ENCODE measurements around the gene PDZD2.

The PDZD2 gene

DNA sequence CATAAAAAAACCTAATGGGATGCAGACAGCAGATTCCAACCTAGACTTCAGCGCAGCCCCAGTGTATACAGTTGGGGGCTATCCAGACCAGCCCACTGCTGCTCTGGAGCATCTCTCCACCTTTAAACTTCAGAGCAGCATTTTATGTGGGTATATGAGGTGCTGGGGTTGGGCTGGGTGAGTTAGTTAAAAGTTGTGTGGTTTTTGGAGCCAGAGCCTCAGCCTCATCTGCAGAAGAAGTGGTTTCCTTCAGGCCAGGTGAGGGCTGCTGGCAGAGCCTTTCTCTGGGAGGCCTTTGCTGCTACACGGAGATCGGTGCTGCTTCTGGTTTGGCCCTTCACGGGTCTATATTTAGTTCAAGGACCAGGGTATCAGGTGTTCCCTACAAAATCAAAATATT lies 228.3 kb downstream of the PDZD2 start:
- DNase-seq (ENCODE audit: low spot score), result no peak

DNA sequence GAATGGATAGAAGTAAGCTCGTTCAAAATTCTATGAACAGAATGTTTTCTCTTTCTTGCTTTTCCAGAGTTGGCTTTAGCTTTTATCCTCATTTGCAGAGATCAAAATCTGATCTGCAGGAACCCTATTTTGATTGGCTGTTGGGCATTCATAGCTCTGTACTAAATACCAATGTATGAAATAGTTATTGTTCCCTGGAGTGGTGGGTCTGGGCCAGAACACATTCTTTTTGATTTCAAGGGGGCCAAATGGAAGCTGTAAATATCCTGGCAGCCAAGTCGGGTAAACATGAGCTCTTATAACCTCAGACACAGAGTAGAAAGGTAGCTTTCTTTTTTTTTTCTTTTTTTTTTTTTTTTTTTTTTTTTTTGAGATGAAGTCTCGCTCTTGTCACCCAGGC lies 241.5 kb downstream of the PDZD2 start:
- no peak for DNase-seq (ENCODE audit: low spot score)

DNA sequence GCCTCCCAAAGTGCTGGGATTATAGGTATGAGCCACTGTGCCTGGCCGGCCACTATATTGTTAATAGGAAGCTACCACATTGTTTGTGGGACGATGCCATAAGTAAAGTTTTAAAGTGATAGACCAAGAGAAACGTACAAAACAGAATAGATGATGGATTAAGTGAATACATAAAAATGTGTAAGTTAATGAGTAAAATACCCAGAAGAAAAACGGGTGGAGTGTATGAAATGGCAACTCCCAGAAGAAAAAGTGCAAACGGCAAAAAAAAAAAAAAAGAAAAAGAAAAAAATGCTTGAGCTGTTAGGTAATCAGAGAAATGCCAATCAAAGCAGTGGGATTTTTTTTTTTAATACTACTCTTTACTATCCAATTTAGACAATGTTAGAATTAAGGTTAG lies 246.0 kb downstream of the PDZD2 start:
- DNase-seq (ENCODE audit: low spot score), result no peak

DNA sequence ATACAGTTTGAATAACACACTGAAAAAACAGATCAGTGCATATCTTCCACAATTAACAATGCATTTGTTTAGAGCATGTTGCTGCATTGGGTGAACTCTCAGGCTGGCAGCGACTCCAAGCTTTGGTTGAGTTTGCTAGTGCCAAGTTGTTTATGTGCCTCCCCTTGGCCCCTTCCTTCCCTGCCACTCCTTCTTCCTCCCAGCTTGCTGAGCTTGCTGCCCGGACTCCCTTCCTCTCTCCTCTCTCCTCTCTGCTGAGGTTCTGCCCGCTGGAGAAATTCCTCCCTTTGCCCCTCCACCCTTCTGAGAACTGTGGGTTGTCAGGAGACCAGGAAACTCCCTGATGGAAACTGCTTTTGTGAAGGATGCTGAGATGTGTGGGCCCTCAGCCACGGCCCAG lies 247.3 kb downstream of the PDZD2 start:
- no peak for DNase-seq (ENCODE audit: low spot score)

GRCh38 chr5:31887556-31887955 lies 248.6 kb downstream of the PDZD2 start:
- DNase-seq (ENCODE audit: low spot score), result no peak

DNA sequence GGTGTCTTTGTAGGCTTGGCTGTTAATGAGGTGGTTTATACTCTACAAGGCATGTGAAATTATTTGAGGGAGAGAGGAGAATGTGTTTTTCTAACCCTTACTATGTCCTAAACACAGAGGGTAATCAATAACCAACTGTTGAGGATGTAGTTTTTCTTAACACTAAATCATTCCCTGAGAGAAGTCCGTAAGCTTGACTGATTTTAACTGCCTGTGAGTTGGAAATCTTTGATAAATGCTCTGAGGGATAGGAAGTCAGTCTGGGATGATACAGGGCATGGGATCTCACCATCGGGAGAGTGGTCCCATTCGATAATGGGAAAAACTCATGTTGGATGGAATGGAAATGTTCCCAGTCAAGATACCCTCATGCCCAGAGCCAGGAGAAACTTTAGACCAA lies 249.6 kb downstream of the PDZD2 start:
- DNase-seq (ENCODE audit: low spot score), result no peak

- DNase-seq (ENCODE audit: low spot score), result no peak
These were observed 250.2 kb downstream of the PDZD2 start for GRCh38 chr5:31889001-31889561.

- no peak for DNase-seq (ENCODE audit: low spot score)
These were observed 251.1 kb downstream of the PDZD2 start for GRCh38 chr5:31890046-31890445.

GRCh38 chr5:31894141-31894540 lies 255.2 kb downstream of the PDZD2 start:
- no peak for DNase-seq (ENCODE audit: low spot score)

DNA sequence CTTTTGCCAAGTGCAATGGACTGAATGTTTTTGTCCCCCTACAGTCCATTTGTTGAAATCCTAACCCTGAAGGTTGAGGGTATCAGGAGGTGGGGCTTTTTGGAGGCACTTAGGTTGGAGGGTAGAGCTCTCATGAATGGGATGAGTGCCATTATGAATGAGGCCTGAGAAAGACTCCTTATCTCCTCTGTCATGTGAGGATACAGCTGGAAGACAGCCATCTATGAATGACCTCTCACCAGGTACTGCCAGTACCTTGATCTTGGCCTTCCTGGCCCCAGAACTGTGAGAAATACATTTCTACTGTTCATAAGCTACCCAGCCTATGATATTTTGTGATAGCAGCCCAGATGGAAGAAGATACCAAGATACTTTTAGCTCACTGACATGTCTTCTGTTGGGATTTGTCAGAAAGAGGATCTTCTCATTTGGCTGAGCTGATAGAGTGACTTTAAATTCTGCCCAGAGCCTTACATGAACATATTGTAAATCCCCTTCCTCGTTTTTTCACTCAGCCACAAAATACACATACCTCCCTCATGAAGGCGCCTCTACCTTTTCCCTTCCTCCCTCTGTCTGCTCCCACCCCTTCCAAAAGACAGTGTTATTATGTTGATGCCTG lies 256.4 kb downstream of the PDZD2 start:
- DNase-seq (ENCODE audit: low spot score), result no peak

DNA sequence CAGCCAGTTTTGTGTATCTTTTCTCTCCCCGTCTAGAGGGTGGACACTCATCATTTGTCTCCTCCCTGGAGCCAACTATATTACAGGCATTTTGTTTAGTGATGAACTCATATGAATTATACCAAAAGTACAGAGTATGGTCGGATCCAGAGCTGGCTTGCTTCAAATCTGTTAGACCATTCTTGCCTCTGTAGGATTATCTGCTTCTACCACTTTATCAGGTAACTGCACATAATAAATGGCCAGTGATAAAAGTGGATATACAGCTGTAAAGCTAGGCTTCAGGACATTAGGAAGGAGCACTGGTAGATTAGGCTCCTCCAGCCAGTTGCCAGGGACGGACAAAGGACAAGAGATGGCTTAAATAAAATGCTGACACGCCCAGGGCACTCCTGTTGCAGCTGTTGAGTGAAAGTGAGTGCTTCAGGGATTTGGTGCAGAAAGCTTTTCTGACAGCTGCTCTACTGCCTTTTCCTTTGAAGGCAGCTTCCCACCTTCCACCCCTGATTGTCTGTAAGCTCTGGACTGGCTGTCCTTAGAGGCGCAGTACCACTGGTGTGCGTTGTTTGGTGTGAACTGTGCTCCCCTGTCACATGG lies 259.2 kb downstream of the PDZD2 start:
- no peak for DNase-seq (ENCODE audit: low spot score)

DNA sequence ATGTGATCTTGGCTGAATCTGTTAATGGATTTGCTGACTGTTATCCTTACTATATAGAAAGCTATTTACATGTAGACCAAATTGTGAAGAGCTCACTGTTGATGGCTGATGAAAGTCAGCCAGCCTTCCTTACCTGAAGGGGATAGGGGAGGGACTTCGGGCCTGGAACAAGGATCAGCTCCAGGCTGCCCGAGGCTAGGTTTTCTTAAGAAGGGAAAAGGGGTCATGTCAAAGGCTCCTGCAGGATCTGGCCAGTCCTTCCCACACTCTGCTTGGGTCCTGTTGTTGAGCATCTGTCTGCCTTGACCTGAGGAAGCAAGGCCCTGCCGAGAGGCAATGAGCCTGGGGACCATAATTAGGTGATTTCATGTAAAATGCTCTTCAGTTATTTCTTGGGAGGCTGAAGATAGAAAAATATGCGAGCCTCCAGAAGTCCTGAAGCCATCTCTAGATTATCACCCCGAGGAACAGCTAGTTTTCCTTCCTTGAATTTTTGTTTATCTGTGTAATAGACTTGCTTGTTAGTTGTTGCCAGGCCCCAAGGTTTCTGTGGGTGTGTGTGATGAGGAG lies 261.4 kb downstream of the PDZD2 start:
- DNase-seq (ENCODE audit: low spot score), result no peak

DNA sequence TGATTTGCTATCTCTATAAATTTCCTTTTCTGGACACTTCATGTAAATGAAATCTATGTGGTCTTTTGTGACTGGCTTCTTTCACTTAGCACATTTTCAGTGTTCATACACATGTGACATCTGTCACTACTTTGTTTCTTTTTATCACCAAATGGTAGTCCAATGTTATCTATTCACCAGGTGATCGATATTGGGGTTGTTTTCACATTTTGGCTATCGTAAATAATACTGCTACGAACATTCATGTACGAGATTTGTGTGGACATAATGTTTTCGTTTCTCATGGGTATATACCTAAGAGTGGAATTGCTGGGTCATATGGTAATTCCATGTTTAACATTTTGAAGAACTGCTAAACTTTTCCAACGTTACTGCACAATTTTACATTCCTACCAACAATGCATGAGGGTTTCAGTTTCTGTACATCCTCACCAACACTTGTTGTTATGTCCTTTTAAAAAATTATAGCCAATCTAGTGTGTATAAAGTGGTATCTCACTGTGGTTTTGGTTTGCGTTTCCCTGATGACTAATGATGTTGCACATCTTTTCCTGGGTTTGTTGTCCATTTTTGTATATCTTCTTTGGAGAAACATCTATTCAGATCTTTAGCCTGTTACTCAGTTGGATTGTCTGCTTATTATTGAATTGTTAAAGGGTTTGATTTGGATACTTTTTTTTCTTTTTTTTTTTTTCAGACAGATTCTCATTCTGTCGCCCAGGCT lies 263.0 kb downstream of the PDZD2 start:
- DNase-seq (ENCODE audit: low spot score), result no peak

DNA sequence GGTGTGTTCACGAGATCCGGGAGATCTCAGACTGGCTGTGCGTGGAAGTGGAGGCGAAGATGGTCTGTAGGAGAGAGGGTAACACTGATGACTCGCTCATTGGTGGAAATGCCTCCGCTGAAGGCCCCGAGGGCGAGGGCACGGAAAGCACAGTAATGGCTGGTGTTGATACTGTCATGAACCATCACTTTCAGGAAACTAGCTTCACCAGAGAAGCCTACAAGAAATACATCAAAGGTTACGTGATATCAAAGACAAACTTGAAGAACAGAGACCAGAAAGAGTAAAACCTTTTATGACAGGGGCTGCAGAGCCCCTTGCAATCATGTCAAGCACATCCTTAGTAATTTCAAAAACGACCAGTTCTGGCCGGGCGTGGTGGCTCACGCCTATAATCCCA lies 269.5 kb downstream of the PDZD2 start:
- no peak for DNase-seq (ENCODE audit: low spot score)

- DNase-seq (ENCODE audit: low spot score), result no peak
These were observed 270.1 kb downstream of the PDZD2 start for GRCh38 chr5:31909073-31909472.

DNA sequence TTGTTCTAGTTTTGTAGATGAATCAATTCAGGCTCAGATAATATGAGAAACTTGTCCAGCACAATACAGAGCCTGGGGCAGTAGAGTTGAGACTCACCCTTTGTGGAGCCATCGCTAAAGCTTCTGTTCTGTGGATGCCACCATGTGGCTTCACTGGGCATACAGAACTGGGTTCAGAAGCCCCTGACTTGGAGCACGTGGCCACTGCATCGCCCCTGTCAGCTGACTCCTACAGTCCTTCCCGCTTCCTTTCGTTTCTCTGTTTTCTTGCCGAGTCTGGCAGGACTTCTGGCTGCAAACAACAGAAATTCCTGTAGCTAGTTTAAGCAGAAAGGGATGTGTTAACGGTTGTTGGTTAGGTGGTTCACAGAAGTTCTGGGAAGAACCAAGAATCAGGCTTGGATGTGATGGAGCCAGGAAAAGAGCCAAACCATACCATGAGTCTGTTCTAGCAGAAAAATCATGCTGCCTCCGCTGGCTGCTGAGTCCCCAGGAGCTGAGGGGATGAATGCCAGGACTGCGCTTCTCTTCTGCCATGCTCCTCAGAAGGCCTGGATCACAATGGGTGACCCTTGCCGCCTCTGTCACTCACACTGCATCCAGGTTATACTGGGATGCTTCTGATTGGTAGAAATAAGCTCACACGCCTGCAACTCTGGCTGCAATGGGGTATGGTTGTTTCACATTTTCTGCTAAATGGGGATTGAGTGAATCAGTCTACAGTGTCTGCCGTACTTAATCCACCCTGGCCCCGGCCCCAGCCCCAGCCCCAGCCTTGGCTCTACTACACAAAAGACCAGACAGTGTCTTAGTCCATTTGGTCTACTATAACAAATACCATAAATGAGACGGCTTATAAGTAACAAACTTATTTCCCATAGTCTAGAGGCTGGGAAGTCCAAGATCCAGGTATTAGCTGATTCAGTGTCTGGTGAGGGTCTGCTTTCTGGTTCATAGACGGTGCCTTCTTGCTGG lies 272.6 kb downstream of the PDZD2 start:
- DNase-seq (ENCODE audit: low spot score), result no peak

GRCh38 chr5:31913808-31914207 lies 274.9 kb downstream of the PDZD2 start:
- DNase-seq (ENCODE audit: low spot score), result no peak

DNA sequence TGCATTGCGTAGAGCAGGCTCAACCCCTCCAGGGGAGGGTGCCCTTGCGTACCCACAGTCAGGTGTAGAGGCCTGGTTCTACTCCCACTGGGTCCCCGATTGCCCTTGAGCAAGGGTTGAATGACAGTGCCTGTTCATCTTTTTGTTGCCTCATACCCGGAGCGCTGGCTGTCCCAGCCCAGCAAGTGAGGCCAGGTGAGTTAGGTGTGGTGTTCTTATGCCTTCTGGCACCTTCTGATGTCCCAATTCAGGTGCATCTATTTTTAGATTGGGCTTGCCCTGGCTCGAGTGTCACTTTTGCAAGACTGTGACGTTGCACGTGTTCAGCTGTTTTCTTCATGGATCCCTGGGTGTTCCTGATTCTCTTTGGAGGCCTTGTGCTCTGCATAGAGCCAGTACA lies 277.4 kb downstream of the PDZD2 start:
- DNase-seq (ENCODE audit: low spot score), result no peak

- DNase-seq (ENCODE audit: low spot score), result no peak
These were observed 279.8 kb downstream of the PDZD2 start for GRCh38 chr5:31918739-31919138.

DNA sequence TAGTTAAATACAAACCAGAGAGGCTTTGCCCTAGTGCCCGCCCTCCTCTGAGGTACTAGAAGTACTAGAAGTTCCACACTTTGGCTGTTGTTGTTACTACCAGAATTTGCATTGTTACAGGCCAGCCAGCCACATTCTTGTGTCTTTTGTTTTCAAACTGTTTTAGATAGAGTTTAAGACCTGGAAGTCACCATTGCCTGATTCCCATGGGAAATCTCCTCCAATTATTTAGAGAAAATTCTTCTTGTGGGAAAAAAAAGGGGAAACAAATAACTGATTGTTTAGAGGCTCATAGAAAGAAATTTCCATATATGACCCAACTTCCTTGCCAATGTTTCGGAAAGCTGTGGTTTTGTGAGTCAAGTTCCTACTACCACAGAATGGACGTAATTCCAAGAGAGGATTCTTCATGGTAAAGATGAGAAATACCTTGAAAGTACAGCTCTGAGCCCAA lies 282.9 kb downstream of the PDZD2 start:
- no peak for DNase-seq (ENCODE audit: low spot score)

DNA sequence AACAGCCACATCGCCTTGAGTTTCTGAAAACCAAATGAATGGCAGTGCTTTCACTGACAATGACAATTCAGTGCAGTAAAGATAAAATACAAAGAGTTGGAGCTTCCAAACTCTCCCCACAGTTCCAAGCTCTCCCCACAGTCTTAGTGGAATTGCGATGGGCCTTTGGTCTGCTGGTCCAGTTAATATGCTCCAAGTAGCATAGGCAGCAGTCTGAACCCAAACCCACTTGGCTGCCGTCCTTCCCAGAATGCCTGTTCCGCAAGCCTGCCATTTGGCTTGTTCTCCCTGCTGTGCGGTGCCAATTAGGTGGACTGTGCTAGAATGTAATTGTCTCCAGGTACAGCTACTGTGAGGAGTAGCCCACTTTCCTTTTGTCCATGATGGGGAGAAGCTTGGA lies 285.1 kb downstream of the PDZD2 start:
- DNase-seq (ENCODE audit: low spot score), result no peak

DNA sequence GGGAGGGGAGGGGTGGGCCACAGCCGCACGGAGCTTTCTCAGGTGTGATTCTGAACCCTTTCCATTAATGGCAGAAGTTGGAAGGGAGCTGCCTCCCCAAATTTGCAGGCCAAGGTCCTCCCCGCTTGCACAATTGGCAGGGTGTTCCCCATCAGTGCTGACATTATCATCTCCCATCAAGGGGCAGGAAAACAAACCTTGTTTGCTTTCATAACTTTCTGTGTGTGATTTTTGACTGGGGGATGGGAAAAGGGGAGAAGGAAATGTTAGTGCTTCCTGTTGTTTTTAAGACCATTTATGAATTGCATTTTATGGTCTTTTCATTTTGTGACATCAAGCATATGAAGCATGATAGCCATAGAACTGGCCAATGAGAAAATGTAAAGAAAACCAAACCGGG lies 292.9 kb downstream of the PDZD2 start:
- DNase-seq (ENCODE audit: low spot score), result no peak

All from activated CD4-positive, alpha-beta T cell treated with anti-CD3 and anti-CD28 coated beads, Interleukin-2, Interleukin-4, amounts not matched to agents 100 ng/mL and 50 ng/mL, durations not matched to agents 16 hours and 8 hours (primary cell).